HG02588 (cell line): ENCODE data around the gene CNTD1.
A peak's percentile ranks its signal among the peaks of the same experiment; 100 is the strongest.

Source experiments
- ATAC-seq: cut with Tn5 transposase; IDR thresholded peaks from one replicate; pipeline ENCODE4 v1.9.1; 2021; ENCODE audit warnings: mild to moderate bottlenecking, moderate library complexity; ENCODE audit not compliant: unreplicated experiment

CNTD1 gene

DNA sequence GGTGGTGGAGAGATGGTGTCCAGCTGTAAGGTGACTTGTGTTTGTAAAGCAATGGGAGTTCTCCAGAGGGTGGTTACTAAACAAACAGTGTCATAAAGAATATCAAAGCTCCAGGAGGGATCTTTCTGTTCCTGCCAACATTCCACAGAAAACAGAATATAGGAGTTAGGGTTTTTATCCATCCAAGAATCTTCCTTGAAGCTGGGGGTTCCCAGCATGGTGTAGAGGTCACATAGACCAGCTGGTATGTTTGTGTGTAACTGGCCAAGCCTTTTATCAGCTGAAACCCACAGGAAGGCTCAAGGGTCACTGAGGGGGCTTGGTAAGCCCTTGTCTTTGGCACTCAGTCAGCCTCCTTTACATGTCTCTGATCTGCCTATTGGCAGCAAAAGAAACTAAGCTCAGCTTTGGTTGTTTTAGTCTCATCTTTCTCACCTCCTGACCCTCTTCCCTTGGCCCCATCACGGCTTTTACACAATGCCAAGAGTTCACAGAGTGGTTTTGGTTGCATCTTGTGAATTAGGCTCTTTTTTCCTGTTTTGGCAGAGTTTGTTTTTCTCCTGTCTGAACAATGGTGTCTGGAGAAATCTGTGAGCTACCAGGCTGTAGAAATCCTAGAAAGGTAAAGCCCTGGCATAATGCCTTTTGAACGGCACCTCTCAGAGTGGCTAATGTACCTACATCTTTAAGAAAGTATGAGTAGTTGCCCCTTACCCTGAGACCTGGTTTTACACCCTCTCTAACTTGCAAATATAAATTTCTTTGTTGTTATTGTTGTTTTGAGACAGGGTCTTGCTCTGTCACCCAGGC lies 4.6 kb downstream of the CNTD1 start:
- no peak for ATAC-seq

GRCh38 chr17:42804918-42805367 lies 6.3 kb downstream of the CNTD1 start:
- no peak for ATAC-seq

DNA sequence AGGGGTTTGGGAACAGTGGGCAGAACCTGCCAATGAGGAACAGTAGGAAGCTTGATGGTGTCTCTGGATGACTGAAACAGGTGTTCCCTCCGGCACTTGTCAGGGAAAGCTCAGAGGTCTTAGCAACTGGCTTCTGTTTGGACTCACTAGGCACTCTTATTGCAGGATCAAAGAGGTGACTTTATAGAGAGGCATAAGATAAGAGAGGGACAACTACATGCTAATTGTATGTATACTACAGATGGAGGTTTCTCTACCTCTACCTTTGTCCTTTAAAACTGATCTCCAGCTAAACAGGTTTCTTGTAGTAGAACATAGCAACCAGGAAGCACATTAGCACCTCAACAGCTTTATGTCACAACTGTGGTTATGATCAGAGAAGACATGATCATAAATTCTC lies 7.6 kb downstream of the CNTD1 start:
- ATAC-seq = no peak

GRCh38 chr17:42809250-42809649 lies 10.6 kb downstream of the CNTD1 start:
- no peak for ATAC-seq

GRCh38 chr17:42814633-42815399 lies 16.2 kb downstream of the CNTD1 start:
- no peak for ATAC-seq

DNA sequence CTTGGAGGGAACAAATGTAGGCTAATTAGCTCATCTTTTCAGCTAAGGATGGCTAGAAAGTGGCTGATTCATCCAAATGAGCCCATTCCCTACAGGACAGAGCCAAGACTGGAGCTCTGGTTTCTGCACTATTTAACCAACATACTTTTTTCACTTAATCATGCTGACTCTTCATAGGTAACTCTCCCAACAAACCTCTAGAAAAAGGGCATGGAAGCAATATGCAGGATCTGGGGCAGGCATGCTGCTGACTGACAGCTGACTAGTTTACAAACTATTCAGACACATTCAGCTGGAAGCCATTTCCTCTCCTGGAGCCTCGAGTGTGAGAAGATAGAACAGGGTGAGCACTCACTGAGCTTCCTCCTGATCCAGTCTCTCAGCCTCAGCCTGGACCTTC lies 19.2 kb downstream of the CNTD1 start:
- ATAC-seq = no peak

DNA sequence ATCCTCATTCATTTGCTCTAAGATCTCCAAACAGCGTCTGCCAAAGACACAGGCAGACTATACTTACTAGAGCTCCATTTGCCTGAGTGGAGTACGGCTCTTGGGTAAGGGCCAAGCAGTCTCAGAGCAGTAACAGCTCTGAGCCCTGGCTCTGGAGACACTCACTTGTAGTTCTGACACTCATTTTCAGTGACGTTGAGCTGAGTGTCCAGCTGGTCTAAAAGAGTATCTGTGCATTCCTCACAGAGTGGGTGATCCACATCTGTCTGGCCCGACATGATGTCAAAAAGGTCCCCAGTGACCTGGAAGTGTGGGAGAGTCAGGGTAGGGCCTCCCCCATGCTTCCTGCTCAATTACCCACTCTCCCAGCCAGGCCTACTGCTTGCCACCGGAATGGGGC lies 19.7 kb downstream of the CNTD1 start:
- no peak for ATAC-seq

DNA sequence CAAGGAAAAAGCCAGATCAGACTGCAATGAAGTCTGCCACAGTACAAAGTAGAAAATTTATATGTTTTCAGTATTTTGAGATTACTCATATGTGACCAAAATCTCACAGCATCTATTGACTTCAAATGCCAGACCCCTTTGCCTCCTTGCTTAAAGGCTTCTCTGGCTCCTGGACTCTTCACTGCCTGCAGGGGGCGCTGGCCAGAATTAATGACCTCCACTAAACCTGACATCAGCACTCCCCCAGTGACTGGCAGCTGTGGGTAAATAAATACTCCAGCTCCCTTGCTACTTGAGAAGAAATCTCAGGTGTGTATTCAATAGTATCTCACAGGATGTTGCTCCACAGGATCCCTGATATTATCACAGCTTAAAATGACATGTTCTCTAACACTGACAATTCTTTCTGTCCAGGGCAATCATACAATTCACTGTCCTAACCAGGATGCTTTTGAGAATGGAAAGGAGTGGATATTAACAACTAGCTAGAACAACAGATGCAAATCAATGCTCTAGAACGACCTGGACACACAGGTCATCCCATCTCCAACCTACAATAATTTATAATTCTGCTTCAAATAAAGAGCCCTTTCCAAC lies 21.4 kb downstream of the CNTD1 start:
- ATAC-seq = no peak

DNA sequence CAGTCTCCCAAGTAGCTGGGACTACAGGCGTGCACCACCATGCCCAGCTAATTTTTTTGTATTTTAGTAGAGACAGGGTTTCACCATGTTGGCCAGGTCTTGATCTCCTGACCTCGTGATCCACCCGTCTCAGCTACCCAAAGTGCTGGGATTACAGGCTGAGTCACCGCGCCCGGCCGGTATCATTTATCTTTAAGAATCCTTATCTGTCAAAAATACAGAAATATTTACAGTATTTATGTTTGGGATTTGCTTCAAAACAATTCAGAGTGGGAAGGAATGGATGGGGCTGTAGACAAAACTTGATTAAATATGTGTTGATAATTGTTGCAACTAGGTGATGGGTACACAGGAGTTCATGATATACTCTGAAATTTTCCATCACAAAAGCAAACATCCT lies 22.5 kb downstream of the CNTD1 start:
- ATAC-seq = no peak

GRCh38 chr17:42827472-42827871 lies 28.8 kb downstream of the CNTD1 start:
- ATAC-seq = no peak

DNA sequence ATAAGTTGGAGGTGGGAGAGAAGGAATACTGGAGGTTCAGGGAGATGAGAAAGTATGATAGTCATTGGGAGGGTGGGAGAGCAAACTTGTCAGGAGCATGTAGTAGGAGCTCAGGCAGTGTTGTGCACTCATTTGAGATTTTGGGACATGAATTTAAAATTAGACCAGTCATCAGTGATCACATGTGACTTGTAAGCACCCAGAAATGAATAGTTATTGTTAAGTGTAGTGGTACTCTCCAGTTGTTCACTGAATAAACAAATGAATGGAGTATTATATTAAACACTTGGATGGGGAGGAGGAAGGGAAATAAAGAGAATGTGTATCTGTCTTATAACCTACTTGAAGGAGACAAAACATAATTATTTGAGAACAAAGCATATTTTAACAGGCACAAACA lies 32.3 kb downstream of the CNTD1 start:
- ATAC-seq = no peak

DNA sequence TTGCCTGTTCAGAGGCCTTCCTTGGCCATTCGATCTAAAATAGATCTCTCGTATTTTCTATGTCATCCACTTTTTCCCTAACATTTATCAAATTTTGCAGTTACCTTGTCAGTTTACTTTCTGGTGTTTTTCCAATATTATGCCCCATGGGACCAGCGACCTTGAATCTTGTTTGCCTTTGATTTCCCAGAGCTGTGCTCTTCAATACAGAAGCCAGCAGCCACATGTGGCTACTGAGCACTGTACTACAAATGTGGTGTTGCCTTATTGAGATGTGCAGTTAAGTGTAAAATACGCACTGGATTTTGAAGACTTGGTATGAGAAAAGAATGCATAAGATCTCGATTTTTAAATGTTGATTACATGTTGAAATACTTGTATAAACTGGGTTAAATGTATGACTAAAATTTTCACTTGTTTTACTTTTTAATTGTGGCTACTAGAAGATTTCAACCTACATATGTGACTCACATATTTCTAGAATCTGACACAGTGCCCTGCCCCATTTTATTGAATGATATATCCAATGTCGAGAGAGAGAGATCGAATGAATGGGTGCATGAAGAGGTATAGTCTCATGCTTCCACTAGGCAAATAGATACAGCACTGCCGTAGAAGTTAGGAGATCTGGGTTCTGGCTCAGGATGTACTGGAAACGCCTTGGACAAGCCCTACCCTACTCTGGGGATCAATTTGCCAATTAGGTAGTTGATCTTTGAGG lies 33.7 kb downstream of the CNTD1 start:
- ATAC-seq = no peak

GRCh38 chr17:42832934-42833766 lies 34.5 kb downstream of the CNTD1 start, which contains the start of gene PSME3:
Gene PSME3, plus strand, starts transcription at chr17:42833397. Its CDS starts 235 bp downstream, at chr17:42833632.
- ATAC-seq = peak; percentile 77

DNA sequence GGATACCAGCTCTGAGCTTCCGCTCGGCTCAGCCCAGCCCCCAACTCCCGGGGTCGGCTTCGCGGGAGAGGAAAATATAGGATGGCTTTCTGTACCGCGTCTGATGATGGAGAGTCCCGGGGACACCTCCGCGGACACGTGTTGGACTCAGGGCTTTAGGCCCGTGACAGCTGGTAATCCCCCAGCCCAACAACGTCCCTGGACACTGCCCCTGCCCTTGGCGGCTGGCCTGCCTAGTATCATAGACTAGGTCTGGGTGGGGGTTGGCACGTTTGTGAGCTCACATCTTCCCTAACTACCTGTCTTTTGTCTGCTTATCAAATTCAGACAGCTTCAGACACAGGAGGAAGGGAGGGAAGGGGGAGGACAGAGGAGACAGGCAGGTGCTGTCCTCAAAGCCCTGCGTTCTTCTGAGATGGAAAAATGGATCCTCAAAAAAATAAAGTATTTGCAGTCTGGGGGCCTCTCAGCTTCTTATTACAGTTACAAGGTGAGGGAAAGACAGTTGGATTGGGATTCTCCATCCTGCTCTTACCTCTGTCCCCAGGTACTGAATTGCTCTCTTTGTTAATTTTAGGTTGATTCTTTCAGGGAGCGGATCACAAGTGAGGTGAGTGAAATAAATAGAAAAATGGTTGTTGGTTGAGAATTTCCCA lies 35.2 kb downstream of the CNTD1 start:
- no peak for ATAC-seq

- ATAC-seq = no peak
These were observed 37.1 kb downstream of the CNTD1 start for GRCh38 chr17:42835732-42836131.

DNA sequence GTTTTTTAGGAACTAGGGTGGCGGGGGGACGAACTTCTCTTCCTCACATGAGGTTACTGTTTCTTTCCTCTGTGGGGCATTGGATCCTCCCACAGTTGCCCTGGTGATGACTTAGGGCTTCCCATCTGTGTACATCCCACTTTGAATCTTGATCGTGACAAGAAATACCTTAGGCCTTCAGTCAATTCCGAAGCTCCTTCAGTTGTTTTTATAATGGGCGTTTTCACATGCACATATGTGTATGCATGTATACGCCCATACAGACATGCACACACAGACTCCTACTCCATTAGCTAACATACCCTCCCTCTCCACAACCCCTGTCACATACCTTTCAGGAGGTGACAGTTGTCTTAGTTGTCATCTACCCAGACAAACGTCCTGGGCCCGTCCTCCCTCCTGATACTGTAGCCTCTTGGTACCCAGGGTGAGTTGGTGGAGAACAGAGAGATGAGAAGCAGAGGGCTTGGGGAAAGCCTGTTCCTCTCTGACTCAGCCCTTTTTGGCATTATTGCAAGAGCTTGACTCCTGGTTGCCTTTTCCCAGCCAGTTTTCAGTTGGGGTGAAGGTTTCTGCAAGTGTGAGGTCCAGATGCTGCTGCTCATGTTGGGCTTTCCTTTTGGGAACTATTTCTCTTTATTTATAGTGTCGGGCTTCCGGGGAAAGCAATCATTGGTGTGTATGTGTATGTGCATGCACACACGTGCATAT lies 43.5 kb downstream of the CNTD1 start:
- ATAC-seq = no peak

DNA sequence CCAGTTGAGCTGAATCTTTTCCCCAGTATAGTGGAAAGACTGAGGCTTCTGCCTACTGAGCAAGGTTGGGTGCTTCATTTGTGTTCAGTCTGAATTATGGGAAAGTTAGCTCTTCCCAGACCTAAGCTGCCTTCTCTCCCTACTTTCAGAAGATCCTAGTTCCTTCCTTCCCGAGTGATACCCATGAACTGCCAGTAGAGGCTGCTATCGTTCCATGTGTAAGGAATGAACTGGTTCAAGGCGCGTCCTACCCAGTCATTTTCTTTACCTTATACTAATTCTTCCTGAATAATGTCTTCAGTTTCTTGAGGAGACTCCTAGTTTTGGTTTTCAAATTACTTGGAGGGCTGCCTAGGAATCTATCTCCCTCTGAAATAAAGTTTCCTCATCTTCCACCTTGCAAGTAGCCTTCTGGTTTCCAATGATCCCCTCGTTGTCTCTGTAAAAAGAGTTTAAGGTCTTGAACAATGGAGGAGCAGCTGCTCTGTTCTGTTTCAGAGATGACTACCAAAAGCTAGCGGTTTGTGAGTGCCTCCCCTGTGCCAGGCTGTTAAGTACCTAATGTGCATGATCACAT lies 44.8 kb downstream of the CNTD1 start:
- ATAC-seq = no peak

GRCh38 chr17:42844271-42844670 lies 45.6 kb downstream of the CNTD1 start, which contains the start of gene AOC2:
Gene AOC2, plus strand, starts transcription at chr17:42844580. Its CDS starts 47 bp downstream, at chr17:42844627.
- no peak for ATAC-seq
